GM21528 (cell line): Measurements from ENCODE around the gene HOXA6.

Source experiments
- ATAC-seq: cut with Tn5 transposase; IDR thresholded peaks from one replicate; pipeline ENCODE4 v1.9.1; 2021; ENCODE audit warnings: mild to moderate bottlenecking, moderate library complexity; ENCODE audit not compliant: unreplicated experiment, low FRiP score

HOXA6 gene

GRCh38 chr7:27185013-27185853 lies 37.7 kb upstream of the HOXA6 start, which contains the start of gene HOXA11:
HOXA11 (minus strand) TSS chr7:27185232; CDS start chr7:27185144, 88 bp downstream.
- no peak for ATAC-seq

GRCh38 chr7:27184337-27185012 lies 36.9 kb upstream of the HOXA6 start:
- no peak for ATAC-seq

- ATAC-seq: no peak
Observed at GRCh38 chr7:27183682-27184336, 36.2 kb upstream of the HOXA6 start.

GRCh38 chr7:27182861-27183681 lies 35.5 kb upstream of the HOXA6 start:
- ATAC-seq: no peak

GRCh38 chr7:27182285-27182841 lies 34.8 kb upstream of the HOXA6 start:
- no peak for ATAC-seq

GRCh38 chr7:27181795-27182275 lies 34.3 kb upstream of the HOXA6 start:
- no peak for ATAC-seq

- no peak for ATAC-seq
Observed at GRCh38 chr7:27180431-27181420, 33.2 kb upstream of the HOXA6 start.

GRCh38 chr7:27179503-27180430 lies 32.2 kb upstream of the HOXA6 start:
- ATAC-seq: no peak

- ATAC-seq: no peak
Observed at GRCh38 chr7:27179030-27179429, 31.5 kb upstream of the HOXA6 start.

GRCh38 chr7:27178366-27178765 lies 30.8 kb upstream of the HOXA6 start:
- no peak for ATAC-seq

- ATAC-seq: no peak
Observed at GRCh38 chr7:27177795-27178320, 30.3 kb upstream of the HOXA6 start.

- ATAC-seq: no peak
Observed at GRCh38 chr7:27176962-27177794, 29.6 kb upstream of the HOXA6 start.

- no peak for ATAC-seq
Observed at GRCh38 chr7:27176524-27176845, 28.9 kb upstream of the HOXA6 start.

- ATAC-seq: no peak
Observed at GRCh38 chr7:27175626-27176523, 28.3 kb upstream of the HOXA6 start.

- ATAC-seq: no peak
Observed at GRCh38 chr7:27174874-27175625, 27.5 kb upstream of the HOXA6 start.
